ENCODE data around the gene ITGA7. TPM values are rescaled to one million over a fixed set of nuclear protein-coding genes. Genes with fewer than 3 reads are reported as not detected.

Gene ITGA7
- total and polyA plus RNA-seq, 2 of the 8 experiments (the other 6 are each of a cell fraction or from before 2014, with no cell fraction given): 57.6 to 86.1 TPM

DNA sequence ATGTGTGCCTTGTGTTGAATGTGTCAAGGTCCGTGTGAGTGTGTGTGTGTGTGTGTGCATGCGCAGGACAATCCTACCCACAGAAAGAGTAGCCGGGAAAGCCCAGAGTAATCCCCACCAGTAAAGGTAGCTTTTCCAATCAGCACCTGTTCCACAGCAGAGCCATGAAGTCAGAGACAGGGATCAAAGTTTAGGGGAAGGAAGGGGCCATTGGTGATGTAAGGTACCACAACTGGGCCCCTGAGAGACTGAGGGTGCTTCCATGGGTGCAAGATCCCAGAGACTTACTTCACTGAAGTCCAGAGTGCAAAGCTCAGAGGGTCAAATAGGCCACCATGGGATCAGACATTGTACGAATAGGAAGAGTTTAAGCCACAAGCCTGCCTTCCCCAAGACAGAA is 50.5 kb downstream of the ITGA7 start:
- H3K4ac ChIP-seq (replicated peaks; ENCODE audit: insufficient read length, low read depth, low read length): no peak overlapping the region
- WGBS, 2 experiments (ENCODE audit: extremely low coverage in 1 of 2, insufficient coverage in 1 of 2, insufficient read length in 1 of 2, insufficient replicate concordance in 2 of 2, low coverage in 1 of 2, low lambda C conversion rate in 2 of 2, missing lambda C conversion rate in 1 of 2): 92% methylated on average over 4 of the region's 4 CpGs; no CpG with 5 or more reads in 1 of the 2 experiments
- CTCF ChIA-PET (ENCODE audit: partially characterized antibody): interaction anchor here (0.6 to 5.6 kb wide), 32 partner anchors 12 to 664 kb away, joined by 3 to 69 read pairs (median 6); partner anchors contain the start of genes CD63, OR10P1 and RDH5
- TF ChIP-seq SIX5 (IDR thresholded peaks at IDR 0.05; ENCODE audit: low read depth, low read length): no peak
- no peak for TF ChIP-seq POU5F1 (IDR thresholded peaks at IDR 0.05; ENCODE audit: low read depth, low read length)
- TF ChIP-seq, protein P1, sequence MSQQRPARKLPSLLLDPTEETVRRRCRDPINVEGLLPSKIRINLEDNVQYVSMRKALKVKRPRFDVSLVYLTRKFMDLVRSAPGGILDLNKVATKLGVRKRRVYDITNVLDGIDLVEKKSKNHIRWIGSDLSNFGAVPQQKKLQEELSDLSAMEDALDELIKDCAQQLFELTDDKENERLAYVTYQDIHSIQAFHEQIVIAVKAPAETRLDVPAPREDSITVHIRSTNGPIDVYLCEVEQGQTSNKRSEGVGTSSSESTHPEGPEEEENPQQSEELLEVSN (IDR thresholded peaks at IDR 0.05): no peak

More for the DNA sequence above, 50.5 kb downstream of the ITGA7 start:
- Histone ChIP-seq H3K79me1 (ENCODE audit: low read depth, low read length) (no peaks in the 10 kb centered on the region), H3K4me3 (ENCODE audit: extremely low read depth in 1 of 4, insufficient read depth in 2 of 4, low read depth in 3 of 4, low read length in 4 of 4) (no peak overlapping the region), H4K8ac (ENCODE audit: extremely low read depth, insufficient read depth, low read length) (no peak overlapping the region), H2AK5ac (ENCODE audit: low read depth, low read length) (no peak overlapping the region), H3K9me3 (ENCODE audit: insufficient read depth in 2 of 2, low read depth in 1 of 2, low read length in 1 of 2) (no peaks in the 10 kb centered on the region), H3K23ac (ENCODE audit: insufficient read length) (no peak overlapping the region), H3K79me2 (ENCODE audit: control insufficient read depth in 1 of 2, insufficient read depth in 2 of 2, low read length in 2 of 2) (no peaks in the 10 kb centered on the region), H2BK120ac (replicated peaks; ENCODE audit: low read depth, low read length) (no peak overlapping the region), H3K14ac (ENCODE audit: insufficient read length) (no peak overlapping the region), H2BK15ac (ENCODE audit: low read length) (no peak overlapping the region), H2AFZ (ENCODE audit: low read length) (no peak overlapping the region), H4K91ac (replicated peaks; ENCODE audit: insufficient read length, low read length) (no peak overlapping the region), H3K27me3 (replicated peaks in 1 of 4; ENCODE audit: control insufficient read depth in 3 of 4, extremely low read depth in 1 of 4, insufficient read depth in 3 of 4, low read length in 3 of 4) (no peaks in the 10 kb centered on the region; a peak in 2 of 7 replicates), H3K4me2 (ENCODE audit: insufficient read depth in 1 of 2, low read depth in 2 of 2, low read length in 2 of 2) (no peak overlapping the region), H3K23me2 (ENCODE audit: low read depth, low read length) (no peaks in the 10 kb centered on the region), H2BK12ac (ENCODE audit: low read depth, low read length) (no peak overlapping the region), H2BK5ac (ENCODE audit: low read depth, low read length) (no peak overlapping the region), H4K5ac (ENCODE audit: insufficient read length, low read depth, low read length) (no peak overlapping the region), H3K56ac (replicated peaks; ENCODE audit: insufficient read length, low read depth, low read length) (no peak overlapping the region), H2BK20ac (ENCODE audit: low read length) (no peak overlapping the region), H3K36me3 (ENCODE audit: control insufficient read depth in 2 of 4, insufficient read depth in 4 of 4, low read length in 3 of 4) (no peaks in the 10 kb centered on the region), H3K4me1 (replicated peaks in 1 of 4; ENCODE audit: control insufficient read depth in 3 of 4, insufficient read depth in 4 of 4, low read length in 3 of 4) (no peaks in the 10 kb centered on the region), H3K18ac (ENCODE audit: extremely low read depth, low read length) (no peak overlapping the region), H3K27ac (ENCODE audit: low read depth, low read length) (no peak overlapping the region), H4K20me1 (replicated peaks in 1 of 2; ENCODE audit: control insufficient read depth in 1 of 2, insufficient read depth in 2 of 2, low read length in 2 of 2) (no peaks in the 10 kb centered on the region), H3K9ac (replicated peaks in 1 of 4; ENCODE audit: extremely low read depth in 1 of 4, low read depth in 3 of 4, low read length in 3 of 4) (no peak overlapping the region)
- DNase-seq (ENCODE audit: low read depth in 1 of 2, low spot score in 2 of 2) (no peak), FAIRE-seq (no peak)
- POLR2A ChIA-PET (ENCODE audit: partially characterized antibody): interaction anchor here (1.4 kb wide), 1 partner anchor 81 kb away, joined by 4 read pairs; no protein-coding TSS in a partner anchor
